Fibroblast of pulmonary artery (primary cell): ENCODE results near the gene MRPS24.

Experiments
- DNase-seq: peaks from one replicate; pipeline ENCODE4 v3.0.0-alpha.2; 2010; ENCODE audit warnings: low read depth
- H3K4me3 ChIP-seq: replicated peaks from 2 replicates; pipeline ENCODE4 v1.5.1; 2011; ENCODE audit warnings: low read depth, mild to moderate bottlenecking, control low read depth, low read length, moderate library complexity
- TF ChIP-seq, protein P1 (sequence below): IDR thresholded peaks from 2 replicates; pipeline ENCODE4 v1.5.1; 2011; ENCODE audit warnings: mild to moderate bottlenecking, control low read depth, low read length, inconsistent platforms; ENCODE audit errors: missing control alignments

MRPS24 gene

DNA sequence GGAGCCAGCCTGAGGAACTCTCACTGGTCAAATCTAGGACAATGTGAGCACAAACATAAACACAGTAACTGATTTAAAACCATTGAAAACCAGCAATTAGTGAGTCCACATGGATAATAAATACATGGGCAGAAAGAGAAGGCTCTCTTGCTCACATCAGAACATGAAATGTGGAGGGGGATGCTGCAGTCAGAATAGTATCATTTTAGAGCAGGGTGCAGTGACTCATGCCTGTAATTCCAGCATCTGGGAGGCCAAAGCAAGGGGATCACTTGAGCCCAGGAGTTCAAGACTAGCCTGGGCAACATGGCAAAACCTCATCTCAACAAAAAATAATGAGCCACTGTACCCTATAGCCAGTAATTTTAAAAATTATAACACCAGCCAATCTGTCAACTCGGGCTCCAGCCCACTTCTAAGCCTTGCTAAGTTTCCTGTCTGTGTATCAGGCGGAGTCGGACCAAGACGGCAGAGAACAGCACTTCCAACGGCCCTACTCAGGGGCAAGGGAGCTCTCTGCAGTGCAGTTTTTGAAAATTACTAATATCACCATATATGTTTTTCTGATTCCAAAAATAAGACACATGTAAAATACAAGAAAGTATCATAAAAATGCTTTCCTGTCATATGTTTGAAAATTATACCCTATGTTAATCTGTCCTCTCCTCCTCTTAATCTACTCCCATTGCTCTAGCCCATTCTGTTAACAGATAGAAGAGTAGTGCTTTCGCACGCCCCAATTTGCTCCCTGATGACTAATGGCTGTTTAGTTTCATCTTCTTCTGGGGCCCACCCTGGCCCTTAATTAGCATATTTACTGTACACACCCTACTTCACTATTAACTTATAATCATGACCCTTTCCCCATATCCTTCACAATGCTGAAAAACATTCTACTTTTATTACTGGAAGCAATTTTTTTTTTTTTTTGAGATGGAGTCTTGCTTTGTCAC is 20.0 kb upstream of the MRPS24 start:
- no peak overlapping the region for H3K4me3 ChIP-seq
- DNase-seq, result peak; percentile 37
- TF ChIP-seq, protein P1, sequence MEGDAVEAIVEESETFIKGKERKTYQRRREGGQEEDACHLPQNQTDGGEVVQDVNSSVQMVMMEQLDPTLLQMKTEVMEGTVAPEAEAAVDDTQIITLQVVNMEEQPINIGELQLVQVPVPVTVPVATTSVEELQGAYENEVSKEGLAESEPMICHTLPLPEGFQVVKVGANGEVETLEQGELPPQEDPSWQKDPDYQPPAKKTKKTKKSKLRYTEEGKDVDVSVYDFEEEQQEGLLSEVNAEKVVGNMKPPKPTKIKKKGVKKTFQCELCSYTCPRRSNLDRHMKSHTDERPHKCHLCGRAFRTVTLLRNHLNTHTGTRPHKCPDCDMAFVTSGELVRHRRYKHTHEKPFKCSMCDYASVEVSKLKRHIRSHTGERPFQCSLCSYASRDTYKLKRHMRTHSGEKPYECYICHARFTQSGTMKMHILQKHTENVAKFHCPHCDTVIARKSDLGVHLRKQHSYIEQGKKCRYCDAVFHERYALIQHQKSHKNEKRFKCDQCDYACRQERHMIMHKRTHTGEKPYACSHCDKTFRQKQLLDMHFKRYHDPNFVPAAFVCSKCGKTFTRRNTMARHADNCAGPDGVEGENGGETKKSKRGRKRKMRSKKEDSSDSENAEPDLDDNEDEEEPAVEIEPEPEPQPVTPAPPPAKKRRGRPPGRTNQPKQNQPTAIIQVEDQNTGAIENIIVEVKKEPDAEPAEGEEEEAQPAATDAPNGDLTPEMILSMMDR, result no peak

DNA sequence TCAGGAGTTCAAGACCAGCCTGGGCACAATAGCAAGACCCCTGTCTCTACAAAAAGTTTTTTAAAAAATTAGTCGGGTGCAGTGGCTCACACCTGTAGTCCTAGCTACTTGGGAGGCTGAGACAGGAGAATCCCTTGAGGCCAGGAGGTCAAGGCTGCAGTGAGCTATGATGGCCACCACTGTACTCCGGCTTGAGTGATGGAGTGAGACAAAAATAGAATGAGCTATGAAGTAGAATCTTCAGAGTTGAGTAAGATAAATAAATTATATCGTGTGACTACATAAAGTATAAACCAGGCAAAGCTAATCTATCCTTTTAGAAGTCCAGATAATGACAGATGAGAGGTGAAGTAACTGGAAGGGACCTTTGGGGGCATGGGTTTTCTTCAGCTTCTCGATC is 15.3 kb upstream of the MRPS24 start:
- TF ChIP-seq, protein P1, result no peak
- no peak for DNase-seq
- no peak overlapping the region for H3K4me3 ChIP-seq

DNA sequence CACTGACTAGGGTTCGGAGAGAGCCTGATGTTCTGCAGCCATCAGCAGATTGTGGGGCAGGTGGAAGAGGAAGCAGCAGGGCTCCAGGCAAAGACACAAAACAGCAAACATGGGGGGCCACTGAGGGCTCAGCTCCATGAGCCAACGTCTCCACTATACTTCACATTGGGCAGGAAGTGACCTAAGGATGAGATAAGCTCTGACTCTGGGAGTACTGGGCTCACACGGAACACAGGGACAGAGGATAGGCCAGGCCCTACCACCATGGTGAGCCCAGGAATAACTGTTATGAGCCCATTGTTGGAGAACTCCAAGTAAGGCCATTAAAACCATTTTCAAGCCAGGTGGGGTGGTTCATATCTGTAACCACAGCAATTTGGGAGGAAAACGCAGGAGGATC is 14.9 kb upstream of the MRPS24 start:
- no peak overlapping the region for H3K4me3 ChIP-seq
- TF ChIP-seq, protein P1, result no peak
- DNase-seq, result no peak

DNA sequence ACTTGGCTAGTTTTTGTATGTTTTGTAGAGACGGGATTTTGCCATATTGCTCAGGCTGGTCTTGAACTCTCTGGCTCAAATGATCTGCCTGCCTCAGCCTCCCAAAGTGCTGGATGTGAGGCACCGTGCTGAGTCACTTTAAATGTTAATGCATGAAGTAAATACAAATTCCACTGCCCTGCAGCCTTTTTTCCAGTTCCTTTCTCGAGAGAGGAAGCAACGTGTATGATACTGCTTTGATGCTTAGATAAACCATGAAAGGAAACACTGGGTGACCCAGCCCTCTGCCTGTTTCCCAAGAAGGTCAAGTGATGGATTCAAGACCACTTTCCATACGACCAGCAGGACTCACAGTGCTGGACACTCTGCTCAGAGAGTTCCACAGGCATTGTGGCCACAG is 11.3 kb upstream of the MRPS24 start:
- DNase-seq, result no peak
- H3K4me3 ChIP-seq, result no peak overlapping the region
- TF ChIP-seq, protein P1, result no peak

DNA sequence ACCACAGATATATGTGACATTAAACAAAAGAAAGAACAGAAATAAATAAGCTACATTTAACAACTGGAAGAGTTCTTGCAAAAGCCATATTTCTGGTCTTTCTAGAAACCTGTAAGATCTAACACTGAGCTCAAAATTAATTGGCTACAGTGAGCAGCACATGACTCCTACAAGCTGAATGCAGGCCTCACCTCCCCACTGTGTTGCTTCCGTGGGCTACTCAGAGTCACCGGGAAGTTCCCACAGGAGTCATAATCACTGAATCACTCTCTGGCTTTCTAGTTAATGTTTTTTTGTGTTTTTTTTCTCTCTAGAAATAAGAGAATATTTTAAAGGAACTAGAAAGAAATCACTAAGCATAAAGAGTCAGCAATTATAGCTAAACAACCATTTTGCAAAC is 10.2 kb upstream of the MRPS24 start:
- TF ChIP-seq, protein P1, result no peak
- no peak overlapping the region for H3K4me3 ChIP-seq
- peak; percentile 72 for DNase-seq

DNA sequence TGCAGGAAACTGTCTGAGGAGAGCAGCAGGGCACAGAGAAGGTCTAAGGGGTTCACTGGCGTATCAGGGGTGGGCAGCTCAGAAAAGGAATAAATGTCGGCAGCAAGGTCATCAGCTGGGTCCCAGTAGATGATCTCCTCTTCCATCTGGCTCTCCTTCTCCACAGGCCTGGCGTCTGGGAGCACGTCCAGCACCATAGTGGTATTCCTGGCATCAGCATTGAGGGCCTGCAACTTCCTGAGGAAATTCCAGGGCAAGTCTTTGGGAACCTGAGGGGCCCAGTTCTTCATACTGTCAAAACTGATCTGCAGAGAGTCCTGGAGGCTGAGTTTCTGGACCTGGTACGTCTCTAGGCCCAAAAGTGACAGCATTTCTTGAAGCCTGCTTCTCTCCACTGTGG is 9.6 kb upstream of the MRPS24 start:
- peak overlapping the region; percentile 12 for H3K4me3 ChIP-seq
- peak; percentile 82 for DNase-seq
- TF ChIP-seq, protein P1, result no peak
